Spinal cord (tissue), 10 donors: Measurements from ENCODE around the gene CTSZ. TPM values are rescaled to one million over a fixed set of nuclear protein-coding genes. Genes with fewer than 3 reads are reported as not detected.

Experiments
- DNase-seq, 6 donors: peaks; one replicate each; pipeline versions ENCODE4 v3.0.0 to v3.0.0-alpha.2; 2013 to 2015; ENCODE audit warnings: low spot score in 6 of 6, low read depth in 4 of 6
- H3K27ac ChIP-seq: one replicate; pipeline ENCODE4 v1.5.1; 2013; ENCODE audit warnings: low read depth, low read length, control low read depth
- H3K27me3 ChIP-seq: one replicate; pipeline ENCODE4 v1.6.1; 2013; ENCODE audit warnings: low read length; ENCODE audit not compliant: control insufficient read depth, insufficient read depth
- H3K36me3 ChIP-seq: one replicate; pipeline ENCODE4 v1.6.1; 2013; ENCODE audit warnings: low read length; ENCODE audit not compliant: control insufficient read depth, insufficient read depth
- H3K4me1 ChIP-seq: one replicate; pipeline ENCODE4 v1.6.1; 2013; ENCODE audit warnings: low read length; ENCODE audit not compliant: control insufficient read depth, insufficient read depth
- H3K4me3 ChIP-seq: one replicate; pipeline ENCODE4 v1.5.1; 2013; ENCODE audit warnings: low read depth, low read length, control low read depth
- H3K9me3 ChIP-seq: one replicate; pipeline ENCODE4 v1.6.1; 2013; ENCODE audit warnings: low read length; ENCODE audit not compliant: control insufficient read depth, insufficient read depth
- WGBS: methylation state at CpG from one replicate; pipeline ENCODE4 v1.1.5; 2013; ENCODE audit warnings: missing lambda C conversion rate; ENCODE audit not compliant: insufficient coverage; 5-methylcytosine and 5-hydroxymethylcytosine counted together
- polyA plus RNA-seq, 2 donors: library from polyadenylated mRNA; unstranded; fragments of 120-200 nt; gene quantifications; one replicate each; pipeline ENCODE4 v1.2.1, GENCODE V29; 2013; ENCODE audit not compliant: insufficient read length in 2 of 2
- total RNA-seq, 2 donors: library from RNA; depleted of rRNA in 1 of 2; stranded (reverse); fragments of 120-200 nt in 1 of 2; fragments of >200 nt in 1 of 2; gene quantifications; one replicate each; pipeline versions ENCODE4 v1.2.3 to v1.2.4, GENCODE V29; 2013 to 2014
- donor health status: healthy.

The CTSZ gene
- total and polyA plus RNA-seq, 4 donors = 43.1 to 59.6 (median 47.2) TPM

GRCh38 chr20:59002388-59002787 is 4.7 kb downstream of the CTSZ start:
- no peaks in the 10 kb centered on the region for H3K9me3 ChIP-seq
- 92% methylated on average over 7 of the region's 8 CpGs for WGBS
- peaks cover 37% of the 10 kb centered on the region for H3K36me3 ChIP-seq
- no peak for DNase-seq
- H3K27me3 ChIP-seq = no peaks in the 10 kb centered on the region
- no peak overlapping the region for H3K27ac ChIP-seq
- H3K4me1 ChIP-seq = peaks cover 28% of the 10 kb centered on the region
- no peak overlapping the region for H3K4me3 ChIP-seq

GRCh38 chr20:59001449-59002171 is 5.4 kb downstream of the CTSZ start:
- Histone ChIP-seq H3K4me1 (peaks cover 25% of the 10 kb centered on the region), H3K27me3 (no peaks in the 10 kb centered on the region), H3K9me3 (no peaks in the 10 kb centered on the region), H3K36me3 (peaks cover 41% of the 10 kb centered on the region), H3K27ac (no peak overlapping the region), H3K4me3 (no peak overlapping the region)
- DNase-seq = no peak
- 95% methylated on average over 27 of the region's 27 CpGs for WGBS

GRCh38 chr20:59001068-59001448 is 6.0 kb downstream of the CTSZ start:
- Histone ChIP-seq H3K27ac (no peak overlapping the region), H3K9me3 (no peaks in the 10 kb centered on the region), H3K27me3 (no peaks in the 10 kb centered on the region), H3K4me3 (no peak overlapping the region), H3K36me3 (peaks cover 45% of the 10 kb centered on the region), H3K4me1 (peaks cover 20% of the 10 kb centered on the region)
- DNase-seq = no peak
- WGBS = 91% methylated on average over 11 of the region's 13 CpGs

GRCh38 chr20:59000326-59000725 is 6.7 kb downstream of the CTSZ start:
- Histone ChIP-seq H3K4me3 (no peak overlapping the region), H3K27me3 (no peaks in the 10 kb centered on the region), H3K9me3 (no peaks in the 10 kb centered on the region), H3K36me3 (peaks cover 52% of the 10 kb centered on the region), H3K4me1 (peaks cover 13% of the 10 kb centered on the region), H3K27ac (no peak overlapping the region)
- 50% methylated on average over 2 of the region's 3 CpGs for WGBS
- no peak for DNase-seq

- Histone ChIP-seq H3K9me3 (no peaks in the 10 kb centered on the region), H3K27me3 (no peaks in the 10 kb centered on the region), H3K36me3 (peaks cover 68% of the 10 kb centered on the region), H3K27ac (no peak overlapping the region), H3K4me3 (no peak overlapping the region), H3K4me1 (no peaks in the 10 kb centered on the region)
- WGBS = 83% methylated on average over 9 of the region's 11 CpGs
- DNase-seq = no peak
Measured at GRCh38 chr20:58998656-58999055, 8.4 kb downstream of the CTSZ start.

- no peak overlapping the region for H3K4me3 ChIP-seq
- H3K9me3 ChIP-seq = no peaks in the 10 kb centered on the region
- H3K4me1 ChIP-seq = no peaks in the 10 kb centered on the region
- 89% methylated on average over 16 of the region's 24 CpGs for WGBS
- H3K36me3 ChIP-seq = peaks cover 72% of the 10 kb centered on the region
- peak in 1 of 6 donors; percentile 36 for DNase-seq
- H3K27me3 ChIP-seq = no peaks in the 10 kb centered on the region
- H3K27ac ChIP-seq = no peak overlapping the region
Measured at GRCh38 chr20:58997141-58997770, 9.8 kb downstream of the CTSZ start.

GRCh38 chr20:58996226-58996611 is 10.8 kb downstream of the CTSZ start:
- H3K4me3 ChIP-seq = no peak overlapping the region
- no peaks in the 10 kb centered on the region for H3K9me3 ChIP-seq
- no peak for DNase-seq
- H3K27ac ChIP-seq = no peak overlapping the region
- WGBS = 86% methylated on average over 12 of the region's 12 CpGs
- H3K4me1 ChIP-seq = no peaks in the 10 kb centered on the region
- no peaks in the 10 kb centered on the region for H3K27me3 ChIP-seq
- peaks cover 64% of the 10 kb centered on the region for H3K36me3 ChIP-seq

- Histone ChIP-seq H3K36me3 (peaks cover 65% of the 10 kb centered on the region), H3K4me3 (no peak overlapping the region), H3K9me3 (no peaks in the 10 kb centered on the region), H3K27ac (no peak overlapping the region), H3K4me1 (no peaks in the 10 kb centered on the region), H3K27me3 (no peaks in the 10 kb centered on the region)
- 88% methylated on average over 15 of the region's 18 CpGs for WGBS
- DNase-seq = no peak
Measured at GRCh38 chr20:58995461-58996225, 11.4 kb downstream of the CTSZ start.

GRCh38 chr20:58994390-58995159 is 12.5 kb downstream of the CTSZ start:
- no peaks in the 10 kb centered on the region for H3K4me1 ChIP-seq
- H3K4me3 ChIP-seq = no peak overlapping the region
- no peak for DNase-seq
- H3K36me3 ChIP-seq = peaks cover 72% of the 10 kb centered on the region
- H3K9me3 ChIP-seq = no peaks in the 10 kb centered on the region
- no peaks in the 10 kb centered on the region for H3K27me3 ChIP-seq
- no peak overlapping the region for H3K27ac ChIP-seq
- WGBS = 89% methylated on average over 5 of the region's 17 CpGs
